SW480 (cell line): ENCODE results near the gene RHBDF2.

Experiments
- DNase-seq: peaks from one replicate; pipeline ENCODE4 v3.0.0-alpha.2; 2016; ENCODE audit warnings: low spot score

Gene RHBDF2

GRCh38 chr17:76500747-76501017 lies 541 bp downstream of the RHBDF2 start:
- peak; percentile 30 for DNase-seq

- peak; percentile 46 for DNase-seq
Measured at GRCh38 chr17:76500074-76500746, 1.0 kb downstream of the RHBDF2 start.

- DNase-seq = peak; percentile 96
Measured at GRCh38 chr17:76499267-76499667, 2.0 kb downstream of the RHBDF2 start.

- DNase-seq = no peak
Measured at GRCh38 chr17:76498876-76499251, 2.4 kb downstream of the RHBDF2 start.

GRCh38 chr17:76497979-76498875 lies 3.0 kb downstream of the RHBDF2 start:
- DNase-seq = peak; percentile 72

- DNase-seq = no peak
Measured at GRCh38 chr17:76497699-76497978, 3.6 kb downstream of the RHBDF2 start.

GRCh38 chr17:76496464-76496863 lies 4.8 kb downstream of the RHBDF2 start:
- no peak for DNase-seq

GRCh38 chr17:76495663-76496400 lies 5.4 kb downstream of the RHBDF2 start:
- DNase-seq = no peak

GRCh38 chr17:76493505-76494167 lies 7.6 kb downstream of the RHBDF2 start:
- DNase-seq = no peak

GRCh38 chr17:76492989-76493501 lies 8.2 kb downstream of the RHBDF2 start:
- peak; percentile 60 for DNase-seq

GRCh38 chr17:76492123-76492988 lies 8.9 kb downstream of the RHBDF2 start:
- DNase-seq = peak; percentile 71

- DNase-seq = no peak
Measured at GRCh38 chr17:76491271-76492122, 9.7 kb downstream of the RHBDF2 start.

GRCh38 chr17:76490112-76490710 lies 11.0 kb downstream of the RHBDF2 start:
- no peak for DNase-seq

GRCh38 chr17:76487451-76488192 lies 13.6 kb downstream of the RHBDF2 start:
- no peak for DNase-seq

- DNase-seq = no peak
Measured at GRCh38 chr17:76485569-76485968, 15.7 kb downstream of the RHBDF2 start.

GRCh38 chr17:76484228-76484725 lies 16.9 kb downstream of the RHBDF2 start:
- DNase-seq = no peak

GRCh38 chr17:76481071-76481655 lies 20.1 kb downstream of the RHBDF2 start:
- DNase-seq = no peak

- no peak for DNase-seq
Measured at GRCh38 chr17:76480632-76481031, 20.6 kb downstream of the RHBDF2 start.
